Measurements from ENCODE around the gene SMAGP.

SMAGP gene

DNA sequence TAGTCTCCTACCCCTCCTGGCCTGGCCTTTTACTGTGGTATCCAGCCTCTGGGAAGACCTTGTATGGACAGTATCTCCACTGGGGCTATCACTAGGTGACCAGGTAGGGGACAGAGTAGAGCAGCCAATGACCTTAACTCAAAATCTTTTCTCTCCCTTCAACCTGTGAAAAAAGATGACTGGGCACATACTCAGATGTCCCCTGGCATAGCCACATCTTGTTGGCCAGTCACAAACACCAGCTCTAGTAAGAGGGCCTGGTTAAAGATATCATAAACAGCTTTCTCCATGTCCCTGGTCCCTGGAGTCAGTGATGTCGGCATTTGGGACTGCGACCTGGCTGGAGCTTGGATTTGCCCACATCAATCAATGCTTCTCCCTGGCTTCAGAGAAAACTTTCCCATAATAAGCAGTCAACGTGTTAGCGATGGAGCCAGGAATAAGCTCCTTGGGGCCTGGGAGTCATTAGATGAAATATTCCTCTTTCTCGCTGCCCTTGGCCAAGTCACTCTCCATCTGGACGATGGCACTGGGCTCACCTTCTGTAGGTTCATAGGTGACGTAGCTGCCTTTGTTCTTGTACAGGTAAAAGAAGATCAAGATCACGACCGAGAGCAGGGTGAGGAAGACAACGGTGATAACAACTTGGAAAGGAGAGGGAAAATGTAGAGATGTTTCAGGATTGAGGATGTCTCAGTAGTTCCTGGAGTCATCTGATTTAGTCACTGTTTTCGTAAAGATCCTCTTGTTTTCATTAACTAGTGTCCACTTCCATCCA lies 24.6 kb downstream of the SMAGP start:
- H3K4me3 ChIP-seq (ENCODE audit: insufficient read depth, low read length, poor library complexity, severe bottlenecking) = no peak overlapping the region
- H4K20me1 ChIP-seq (ENCODE audit: low read depth, low read length) = peaks cover 6% of the 10 kb centered on the region; the same call in 1 of the 2 replicates
- peaks cover 6% of the 10 kb centered on the region for H3K36me3 ChIP-seq (ENCODE audit: low read length)
- H3K4me2 ChIP-seq (ENCODE audit: low read depth, low read length, poor library complexity, severe bottlenecking) = no peak overlapping the region
- no peaks in the 10 kb centered on the region for H3K27me3 ChIP-seq (ENCODE audit: low read length)
- TF ChIP-seq EZH2phosphoT487 (conservative IDR thresholded peaks at IDR 0.05; ENCODE audit: low read length) (no peak), CTCF (IDR thresholded peaks at IDR 0.05; ENCODE audit: insufficient read depth, low read length, poor library complexity, severe bottlenecking) (no peak)
- H3K27ac ChIP-seq (ENCODE audit: low read depth, low read length) = no peak overlapping the region
- H3K9ac ChIP-seq (ENCODE audit: low read length) = no peak overlapping the region
- H3F3A ChIP-seq (ENCODE audit: insufficient read depth) = peaks cover 32% of the 10 kb centered on the region; the same call in 1 of the 2 replicates
- peaks cover 3% of the 10 kb centered on the region; the same call in 1 of the 2 replicates for H3K79me2 ChIP-seq (ENCODE audit: insufficient read depth, low read length)
- H2AFZ ChIP-seq (ENCODE audit: low read depth, low read length, severe bottlenecking) = no peak overlapping the region
- H3K9me3 ChIP-seq (ENCODE audit: insufficient read depth, low read length) = no peaks in the 10 kb centered on the region
- H3K9me2 ChIP-seq (replicated peaks; ENCODE audit: insufficient read depth, low read length) = no peaks in the 10 kb centered on the region

DNA sequence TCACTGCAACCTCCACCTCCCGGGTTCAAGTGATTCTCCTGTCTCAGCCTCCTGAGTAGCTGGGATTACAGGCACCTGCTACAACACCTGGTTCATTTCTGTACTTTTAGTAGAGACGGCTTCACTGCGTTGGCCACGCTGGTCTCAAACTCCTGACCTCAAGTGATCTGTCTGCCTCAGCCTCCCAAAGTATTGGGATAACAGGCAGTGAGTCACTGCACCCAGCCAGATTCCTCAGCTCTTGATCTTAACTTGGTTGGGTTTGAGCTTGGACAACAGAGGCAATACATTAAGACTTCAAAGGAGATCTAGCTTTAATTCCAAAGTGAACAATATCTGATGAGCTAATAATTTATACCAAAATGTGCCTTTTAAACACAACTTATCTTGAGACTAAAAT lies 25.9 kb downstream of the SMAGP start:
- H3K27ac ChIP-seq (ENCODE audit: low read depth, low read length) = no peak overlapping the region
- no peaks in the 10 kb centered on the region for H3K9me3 ChIP-seq (ENCODE audit: insufficient read depth, low read length)
- TF ChIP-seq EZH2phosphoT487 (conservative IDR thresholded peaks at IDR 0.05; ENCODE audit: low read length) (no peak), CTCF (IDR thresholded peaks at IDR 0.05; ENCODE audit: insufficient read depth, low read length, poor library complexity, severe bottlenecking) (no peak)
- no peak overlapping the region for H3K4me2 ChIP-seq (ENCODE audit: low read depth, low read length, poor library complexity, severe bottlenecking)
- no peak overlapping the region for H2AFZ ChIP-seq (ENCODE audit: low read depth, low read length, severe bottlenecking)
- H3K36me3 ChIP-seq (ENCODE audit: low read length) = peaks cover 11% of the 10 kb centered on the region
- no peak overlapping the region for H3K9ac ChIP-seq (ENCODE audit: low read length)
- H3K9me2 ChIP-seq (replicated peaks; ENCODE audit: insufficient read depth, low read length) = no peaks in the 10 kb centered on the region
- H3K4me3 ChIP-seq (ENCODE audit: insufficient read depth, low read length, poor library complexity, severe bottlenecking) = no peak overlapping the region
- no peaks in the 10 kb centered on the region for H3K27me3 ChIP-seq (ENCODE audit: low read length)
- peaks cover 6% of the 10 kb centered on the region; the same call in 1 of the 2 replicates for H4K20me1 ChIP-seq (ENCODE audit: low read depth, low read length)
- peaks cover 17% of the 10 kb centered on the region; the same call in 1 of the 2 replicates for H3K79me2 ChIP-seq (ENCODE audit: insufficient read depth, low read length)
- peaks cover 32% of the 10 kb centered on the region; the same call in 1 of the 2 replicates for H3F3A ChIP-seq (ENCODE audit: insufficient read depth)

DNA sequence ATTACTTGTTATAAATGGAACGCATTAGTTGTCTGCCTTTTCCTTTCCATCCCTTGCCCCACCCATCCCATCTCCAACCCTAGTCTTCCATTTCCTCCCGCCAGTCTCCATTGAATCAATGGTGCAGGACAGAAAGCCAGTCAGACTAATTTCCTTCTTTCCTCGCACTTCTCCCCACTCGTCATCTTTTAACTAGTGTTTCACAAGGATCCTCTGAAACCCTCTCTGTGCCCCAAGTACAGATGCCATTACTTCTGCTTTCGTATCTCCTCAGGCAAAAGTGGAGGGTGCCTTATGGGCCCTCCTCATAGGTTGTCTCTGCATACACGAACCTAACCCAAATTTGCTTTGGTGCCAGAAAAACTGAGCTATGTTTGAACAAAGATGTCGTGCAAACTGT lies 27.3 kb downstream of the SMAGP start:
- Histone ChIP-seq H3K9ac (ENCODE audit: low read length) (no peak overlapping the region), H2AFZ (ENCODE audit: low read depth, low read length, severe bottlenecking) (no peak overlapping the region), H3K9me2 (replicated peaks; ENCODE audit: insufficient read depth, low read length) (no peaks in the 10 kb centered on the region), H3K4me2 (ENCODE audit: low read depth, low read length, poor library complexity, severe bottlenecking) (no peak overlapping the region), H3K4me3 (ENCODE audit: insufficient read depth, low read length, poor library complexity, severe bottlenecking) (no peak overlapping the region), H3K79me2 (ENCODE audit: insufficient read depth, low read length) (peaks cover 19% of the 10 kb centered on the region; the same call in 1 of the 2 replicates), H4K20me1 (ENCODE audit: low read depth, low read length) (peaks cover 6% of the 10 kb centered on the region; the same call in 1 of the 2 replicates), H3K27ac (ENCODE audit: low read depth, low read length) (no peak overlapping the region), H3K27me3 (ENCODE audit: low read length) (no peaks in the 10 kb centered on the region), H3F3A (ENCODE audit: insufficient read depth) (peaks cover 32% of the 10 kb centered on the region; the same call in 1 of the 2 replicates), H3K9me3 (ENCODE audit: insufficient read depth, low read length) (no peaks in the 10 kb centered on the region), H3K36me3 (ENCODE audit: low read length) (peaks cover 11% of the 10 kb centered on the region)
- TF ChIP-seq EZH2phosphoT487 (conservative IDR thresholded peaks at IDR 0.05; ENCODE audit: low read length) (no peak), CTCF (IDR thresholded peaks at IDR 0.05; ENCODE audit: insufficient read depth, low read length, poor library complexity, severe bottlenecking) (no peak)
